ENCODE data around the gene IFITM10. TPM values are rescaled to one million over a fixed set of nuclear protein-coding genes. Genes with fewer than 3 reads are reported as not detected.

IFITM10 gene
- total RNA-seq, 1 experiment from 2014 or later = 18.0 TPM

GRCh38 chr11:1702506-1702905 lies 47.9 kb downstream of the IFITM10 start:
- no peaks in the 10 kb centered on the region for H3K4me1 ChIP-seq (ENCODE audit: control insufficient read depth, insufficient read depth, low read length)
- no peak overlapping the region for H3K27ac ChIP-seq (ENCODE audit: low read length)
- H3K9me3 ChIP-seq (ENCODE audit: control insufficient read depth, insufficient read depth, low read depth, low read length) = no peaks in the 10 kb centered on the region
- no peak for ATAC-seq
- no peaks in the 10 kb centered on the region for H3K36me3 ChIP-seq (ENCODE audit: control insufficient read depth, insufficient read depth, low read length)
- intact Hi-C loops (cut with micrococcal nuclease; ENCODE audit: unreplicated experiment) = no loop called here
- no peaks in the 10 kb centered on the region for H3K27me3 ChIP-seq (ENCODE audit: control insufficient read depth, insufficient read depth, low read length)
- no peak overlapping the region for H3K4me3 ChIP-seq (ENCODE audit: low read depth in 2 of 2, low read length in 2 of 2)
- no peak for DNase-seq (ENCODE audit: low read depth, low spot score)
- in situ Hi-C loops (cut with HindIII; ENCODE audit: low pct_unique_long_range_greater_than_20kb, low sequenced_read_pairs) = no loop called here
- TF ChIP-seq, protein P1, sequence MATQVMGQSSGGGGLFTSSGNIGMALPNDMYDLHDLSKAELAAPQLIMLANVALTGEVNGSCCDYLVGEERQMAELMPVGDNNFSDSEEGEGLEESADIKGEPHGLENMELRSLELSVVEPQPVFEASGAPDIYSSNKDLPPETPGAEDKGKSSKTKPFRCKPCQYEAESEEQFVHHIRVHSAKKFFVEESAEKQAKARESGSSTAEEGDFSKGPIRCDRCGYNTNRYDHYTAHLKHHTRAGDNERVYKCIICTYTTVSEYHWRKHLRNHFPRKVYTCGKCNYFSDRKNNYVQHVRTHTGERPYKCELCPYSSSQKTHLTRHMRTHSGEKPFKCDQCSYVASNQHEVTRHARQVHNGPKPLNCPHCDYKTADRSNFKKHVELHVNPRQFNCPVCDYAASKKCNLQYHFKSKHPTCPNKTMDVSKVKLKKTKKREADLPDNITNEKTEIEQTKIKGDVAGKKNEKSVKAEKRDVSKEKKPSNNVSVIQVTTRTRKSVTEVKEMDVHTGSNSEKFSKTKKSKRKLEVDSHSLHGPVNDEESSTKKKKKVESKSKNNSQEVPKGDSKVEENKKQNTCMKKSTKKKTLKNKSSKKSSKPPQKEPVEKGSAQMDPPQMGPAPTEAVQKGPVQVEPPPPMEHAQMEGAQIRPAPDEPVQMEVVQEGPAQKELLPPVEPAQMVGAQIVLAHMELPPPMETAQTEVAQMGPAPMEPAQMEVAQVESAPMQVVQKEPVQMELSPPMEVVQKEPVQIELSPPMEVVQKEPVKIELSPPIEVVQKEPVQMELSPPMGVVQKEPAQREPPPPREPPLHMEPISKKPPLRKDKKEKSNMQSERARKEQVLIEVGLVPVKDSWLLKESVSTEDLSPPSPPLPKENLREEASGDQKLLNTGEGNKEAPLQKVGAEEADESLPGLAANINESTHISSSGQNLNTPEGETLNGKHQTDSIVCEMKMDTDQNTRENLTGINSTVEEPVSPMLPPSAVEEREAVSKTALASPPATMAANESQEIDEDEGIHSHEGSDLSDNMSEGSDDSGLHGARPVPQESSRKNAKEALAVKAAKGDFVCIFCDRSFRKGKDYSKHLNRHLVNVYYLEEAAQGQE (IDR thresholded peaks at IDR 0.05; ENCODE audit: insufficient read depth in 1 of 2, low read depth in 2 of 2, low read length in 1 of 2) = no peak
- TF ChIP-seq CTCF (IDR thresholded peaks at IDR 0.05) = no peak
- TF ChIP-seq POLR2AphosphoS5 (IDR thresholded peaks at IDR 0.05; ENCODE audit: low read depth, low read length) = no peak
- no peak for TF ChIP-seq SIN3A (IDR thresholded peaks at IDR 0.05; ENCODE audit: borderline replicate concordance, insufficient read depth, low read depth, low read length)
- no peak for TF ChIP-seq TCF7L2 (IDR thresholded peaks at IDR 0.05; ENCODE audit: low read depth, low read length)
- no TSS peak for BruUV-seq (replicated peaks)
- ChIA-PET CTCF (no interaction called here), POLR2A (no interaction called here)

DNA sequence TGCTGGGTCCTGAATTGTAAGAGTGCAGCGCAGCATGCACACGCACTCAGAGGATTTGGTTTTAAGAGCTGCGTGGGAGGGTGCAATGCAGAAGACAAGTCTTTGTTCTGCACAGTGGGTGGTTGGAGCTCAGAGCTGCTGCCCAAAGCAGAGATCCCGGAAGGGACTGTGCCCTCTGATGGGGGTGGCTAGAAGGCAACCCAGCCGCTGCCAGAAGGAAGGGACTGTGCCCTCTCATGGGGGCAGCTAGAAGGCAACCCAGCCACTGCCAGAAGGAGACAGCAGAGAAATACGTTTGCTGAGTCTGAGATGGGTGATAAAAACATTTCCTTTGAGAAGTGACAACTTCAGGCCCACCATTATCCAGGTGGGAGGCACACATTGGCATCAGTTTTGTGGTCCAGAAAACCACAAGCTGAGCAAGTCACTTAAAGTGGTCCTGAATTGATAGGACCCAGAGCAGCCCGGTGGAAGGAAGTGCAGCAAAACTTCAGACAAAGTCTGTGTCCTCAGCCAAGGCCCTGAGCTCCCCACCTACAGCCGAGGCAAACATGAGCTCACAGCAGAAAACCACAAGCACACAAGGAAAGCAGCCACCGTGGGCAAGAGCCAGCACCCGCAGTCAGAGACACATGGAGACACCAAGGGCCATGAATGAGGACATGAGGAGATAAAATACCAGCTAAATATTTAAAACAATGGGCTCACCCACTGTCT lies 49.1 kb downstream of the IFITM10 start:
- intact Hi-C loops (cut with micrococcal nuclease; ENCODE audit: unreplicated experiment) = no loop called here
- no peaks in the 10 kb centered on the region for H3K9me3 ChIP-seq (ENCODE audit: control insufficient read depth, insufficient read depth, low read depth, low read length)
- H3K27ac ChIP-seq (ENCODE audit: low read length) = no peak overlapping the region
- in situ Hi-C loops (cut with HindIII; ENCODE audit: low pct_unique_long_range_greater_than_20kb, low sequenced_read_pairs) = no loop called here
- no peaks in the 10 kb centered on the region for H3K4me1 ChIP-seq (ENCODE audit: control insufficient read depth, insufficient read depth, low read length)
- no peak for ATAC-seq
- no peak overlapping the region for H3K4me3 ChIP-seq (ENCODE audit: low read depth in 2 of 2, low read length in 2 of 2)
- no peaks in the 10 kb centered on the region for H3K36me3 ChIP-seq (ENCODE audit: control insufficient read depth, insufficient read depth, low read length)
- BruUV-seq (replicated peaks) = no TSS peak
- no peak for DNase-seq (ENCODE audit: low read depth, low spot score)
- ChIA-PET CTCF (interaction anchor here (1.2 kb wide), 1 partner anchor 133 kb away, joined by 3 read pairs; the partner anchor contains the start of gene SYT8), POLR2A (no interaction called here)
- no peaks in the 10 kb centered on the region for H3K27me3 ChIP-seq (ENCODE audit: control insufficient read depth, insufficient read depth, low read length)
- no peak for TF ChIP-seq TCF7L2 (IDR thresholded peaks at IDR 0.05; ENCODE audit: low read depth, low read length)

DNA sequence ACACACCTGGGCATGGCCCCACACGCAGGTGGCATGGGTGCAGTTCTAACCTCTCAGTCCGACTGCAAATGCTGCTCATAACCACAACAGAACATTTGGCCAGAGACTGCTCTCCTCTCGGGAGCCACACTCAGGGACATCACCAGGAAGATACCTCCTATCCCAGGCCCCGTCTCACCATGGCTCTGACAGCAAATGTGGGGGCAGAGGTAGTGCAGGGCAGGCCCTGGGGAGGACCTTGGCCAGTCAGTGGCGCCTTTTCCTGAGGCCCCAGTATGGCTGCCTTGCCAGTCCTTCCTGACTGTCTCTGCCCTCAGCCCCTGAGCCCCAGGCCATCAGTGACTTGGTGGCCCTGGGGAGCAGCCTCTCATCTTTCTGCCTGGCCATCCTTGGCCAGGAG lies 50.6 kb downstream of the IFITM10 start:
- no peaks in the 10 kb centered on the region for H3K9me3 ChIP-seq (ENCODE audit: control insufficient read depth, insufficient read depth, low read depth, low read length)
- no peaks in the 10 kb centered on the region for H3K27me3 ChIP-seq (ENCODE audit: control insufficient read depth, insufficient read depth, low read length)
- no peak overlapping the region for H3K27ac ChIP-seq (ENCODE audit: low read length)
- DNase-seq (ENCODE audit: low read depth, low spot score) = no peak
- no peak for ATAC-seq
- POLR2A ChIA-PET = no interaction called here
- CTCF ChIA-PET = no interaction called here
- no peak for TF ChIP-seq SIN3A (IDR thresholded peaks at IDR 0.05; ENCODE audit: borderline replicate concordance, insufficient read depth, low read depth, low read length)
- no peak for TF ChIP-seq TCF7L2 (IDR thresholded peaks at IDR 0.05; ENCODE audit: low read depth, low read length)
- TF ChIP-seq, protein P1 (IDR thresholded peaks at IDR 0.05; ENCODE audit: insufficient read depth in 1 of 2, low read depth in 2 of 2, low read length in 1 of 2) = no peak
- TF ChIP-seq POLR2AphosphoS5 (IDR thresholded peaks at IDR 0.05; ENCODE audit: low read depth, low read length) = no peak
- no peak for TF ChIP-seq CTCF (IDR thresholded peaks at IDR 0.05)
- H3K4me1 ChIP-seq (ENCODE audit: control insufficient read depth, insufficient read depth, low read length) = no peaks in the 10 kb centered on the region
- intact Hi-C loops (cut with micrococcal nuclease; ENCODE audit: unreplicated experiment) = no loop called here
- no peaks in the 10 kb centered on the region for H3K36me3 ChIP-seq (ENCODE audit: control insufficient read depth, insufficient read depth, low read length)
- in situ Hi-C loops (cut with HindIII; ENCODE audit: low pct_unique_long_range_greater_than_20kb, low sequenced_read_pairs) = no loop called here
- BruUV-seq (replicated peaks) = no TSS peak
- H3K4me3 ChIP-seq (ENCODE audit: low read depth in 2 of 2, low read length in 2 of 2) = no peak overlapping the region

Measured in Panc1 (cell line).